GM21576 (cell line): ENCODE measurements around the gene ERP27.

Source experiments
- ATAC-seq: cut with Tn5 transposase; IDR thresholded peaks from one replicate; pipeline ENCODE4 v1.9.1; 2021; ENCODE audit warnings: mild to moderate bottlenecking, moderate library complexity; ENCODE audit not compliant: unreplicated experiment

Gene ERP27

DNA sequence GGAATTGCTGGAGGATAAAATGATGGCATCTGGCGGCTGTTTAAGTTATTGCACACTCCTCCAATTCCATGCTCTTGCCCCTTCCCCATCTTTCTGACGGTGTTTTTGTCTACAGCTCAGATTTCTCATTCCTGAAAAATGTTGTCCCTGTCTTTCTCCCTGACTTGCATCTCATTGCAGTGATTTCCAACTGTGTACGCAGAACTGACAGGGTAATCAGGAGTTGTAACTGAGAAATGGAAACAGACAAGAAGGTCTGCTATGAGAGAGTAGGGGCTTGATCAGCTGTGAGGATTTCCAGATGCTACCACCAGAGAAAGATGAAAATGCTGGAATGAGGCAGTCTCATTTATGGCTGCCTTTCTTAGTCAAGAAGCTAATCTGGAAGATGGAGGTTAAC lies 1.3 kb downstream of the ERP27 start:
- no peak for ATAC-seq

DNA sequence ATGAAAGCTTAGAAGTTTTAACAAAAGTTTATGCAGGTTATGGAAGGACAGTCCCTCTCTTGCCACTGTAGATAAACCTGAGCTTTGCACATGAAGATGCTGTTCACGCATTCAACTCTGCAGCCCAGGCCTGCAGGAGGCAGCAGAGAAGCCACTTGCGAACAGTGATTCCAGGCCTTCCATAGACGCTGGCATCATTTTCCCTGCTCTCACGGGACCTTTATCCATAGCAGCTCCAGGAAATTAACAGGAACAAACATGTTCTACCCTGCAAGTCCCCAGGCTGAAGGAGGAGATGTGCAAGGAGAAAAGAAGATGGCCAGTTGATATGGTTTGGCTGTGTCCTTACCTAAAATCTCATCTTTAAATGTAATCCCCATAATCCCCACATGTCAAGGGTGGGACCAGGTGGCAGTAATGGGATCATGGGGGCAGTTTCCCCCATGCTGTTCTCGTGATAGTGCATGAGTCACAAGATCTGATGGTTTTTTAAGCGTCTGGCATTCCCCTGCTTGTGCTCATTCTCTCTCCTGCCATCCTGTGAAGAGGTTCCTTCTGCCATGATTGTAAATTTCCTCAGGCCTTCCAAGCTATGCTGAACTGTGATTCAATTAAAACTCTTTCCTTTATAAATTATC lies 2.0 kb downstream of the ERP27 start:
- no peak for ATAC-seq

DNA sequence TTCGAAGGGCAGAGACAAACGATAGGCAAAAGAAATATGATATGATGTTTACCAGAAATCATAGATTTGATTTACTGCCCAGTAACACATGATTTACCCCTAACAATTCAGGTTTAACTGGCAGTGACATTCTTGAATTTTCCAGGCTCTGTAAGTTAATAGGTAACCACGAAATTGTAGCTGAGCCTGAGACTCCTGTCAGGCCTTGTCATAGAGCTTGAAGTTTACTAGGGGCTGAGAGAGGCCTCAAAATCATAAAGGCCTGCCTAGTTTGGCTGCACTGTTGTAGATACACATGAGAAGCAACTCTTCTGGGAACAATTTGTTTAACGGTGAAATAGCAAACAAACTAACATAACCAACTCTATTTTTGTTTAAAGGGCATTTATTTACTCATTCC lies 3.3 kb downstream of the ERP27 start:
- ATAC-seq = no peak

DNA sequence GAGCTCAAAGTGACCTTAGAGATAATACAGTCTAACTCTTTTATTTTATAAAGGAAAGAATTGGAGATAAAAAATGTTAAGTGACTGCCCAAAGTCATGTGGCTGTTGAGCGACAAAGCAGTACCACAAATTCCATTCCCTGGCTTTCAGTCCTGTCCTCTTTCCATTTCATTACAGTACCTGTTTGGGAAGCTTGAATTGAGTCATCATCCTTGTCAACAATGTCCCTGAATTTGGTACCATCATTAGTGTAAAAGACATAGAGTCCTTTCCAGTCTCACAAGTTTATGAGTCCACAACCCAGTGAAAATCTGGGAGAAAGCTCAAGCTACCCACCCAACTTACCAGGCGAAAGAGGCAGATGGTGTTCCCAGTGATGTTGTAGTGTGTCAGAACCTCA lies 3.8 kb downstream of the ERP27 start:
- ATAC-seq = no peak

DNA sequence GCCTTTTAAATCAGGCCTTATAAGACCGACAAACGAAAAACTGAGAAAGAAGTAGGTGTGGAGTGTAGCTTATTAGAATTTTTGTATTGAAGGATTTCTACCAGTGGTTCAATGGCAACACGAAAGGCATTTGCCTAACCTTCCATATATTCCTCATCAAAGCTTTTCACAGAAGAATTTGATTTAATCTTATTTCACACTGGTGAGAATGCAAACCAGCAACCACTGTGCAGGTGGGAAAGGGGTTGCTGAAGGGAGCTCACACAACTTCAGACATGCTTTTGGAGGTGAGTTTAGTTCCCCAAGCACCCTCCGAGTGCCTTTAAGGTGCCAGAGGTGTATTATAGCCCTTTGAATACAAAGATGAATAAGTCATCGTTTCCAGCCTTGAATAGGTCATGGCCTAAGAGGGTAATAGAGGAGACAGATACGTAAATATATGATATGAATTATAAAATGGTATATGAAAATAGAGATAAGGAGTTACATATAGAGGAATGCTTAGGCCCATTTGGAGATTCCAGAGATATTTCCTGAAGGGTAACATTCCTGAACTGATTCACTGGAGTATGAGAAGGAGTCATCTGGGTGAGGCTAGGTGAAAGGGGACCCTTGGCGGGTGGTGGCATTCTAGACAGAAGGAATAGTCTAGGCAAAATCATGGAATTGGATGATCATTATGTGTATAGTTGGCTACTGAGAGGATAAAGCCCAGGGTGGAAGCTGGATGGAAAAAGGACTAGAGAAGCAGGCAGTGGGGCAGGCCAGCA lies 6.4 kb downstream of the ERP27 start:
- ATAC-seq = no peak

DNA sequence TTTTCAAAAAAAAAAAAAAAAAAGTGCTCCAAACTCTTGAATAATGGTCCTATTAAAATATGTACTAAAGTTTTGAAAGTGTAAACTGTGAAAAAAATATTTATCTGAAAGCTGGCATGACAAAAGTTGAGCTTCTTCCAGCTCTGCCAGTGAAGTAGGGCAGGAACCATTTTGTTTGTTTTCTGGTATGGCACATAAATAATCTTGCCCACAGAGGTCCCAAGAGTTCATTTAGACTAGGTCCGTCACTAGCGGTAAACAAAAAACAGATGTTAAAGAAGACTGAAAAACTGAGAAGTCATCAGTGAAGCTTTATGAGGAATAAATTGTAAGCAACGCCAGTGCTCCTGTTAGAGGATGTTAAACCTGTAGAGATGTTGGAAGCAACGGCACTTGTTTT lies 7.0 kb downstream of the ERP27 start:
- ATAC-seq = no peak

DNA sequence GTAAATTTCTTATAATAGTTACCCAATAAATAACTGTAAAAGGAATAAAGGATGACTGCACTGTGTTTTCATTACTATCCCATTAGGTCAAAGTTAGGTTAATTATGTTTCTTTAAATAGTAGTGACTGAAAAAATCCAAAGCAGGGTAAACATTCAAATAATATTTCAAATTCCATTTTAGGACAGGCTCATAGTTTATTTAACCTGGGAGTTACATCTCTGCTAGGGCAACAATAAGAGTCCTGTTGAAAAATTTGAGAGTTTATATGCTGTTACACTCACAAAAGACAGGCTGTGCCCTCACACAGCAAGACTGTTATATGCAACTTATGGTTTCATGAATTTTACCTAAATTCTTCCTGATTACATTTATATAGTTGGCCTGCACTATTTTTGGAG lies 8.0 kb downstream of the ERP27 start:
- ATAC-seq = no peak

DNA sequence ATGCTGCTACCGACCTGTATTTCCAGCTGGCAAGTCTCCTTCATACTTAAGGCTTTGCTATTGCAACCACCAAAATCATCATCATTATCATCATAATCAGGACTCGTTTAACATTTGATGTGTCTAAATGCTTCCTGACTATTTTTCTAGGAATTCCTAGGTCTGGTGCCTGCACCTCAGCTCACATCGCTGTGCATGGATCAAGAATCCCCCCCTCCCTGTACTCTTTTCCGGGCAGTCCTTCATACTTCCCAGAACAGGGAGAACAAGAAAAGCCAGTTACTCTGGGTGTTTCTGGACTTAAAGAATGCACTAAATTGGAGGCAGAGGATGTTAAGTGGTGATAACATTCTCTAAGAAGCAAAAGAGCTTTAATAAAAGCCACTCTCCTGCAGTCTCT lies 9.4 kb downstream of the ERP27 start:
- ATAC-seq = no peak

DNA sequence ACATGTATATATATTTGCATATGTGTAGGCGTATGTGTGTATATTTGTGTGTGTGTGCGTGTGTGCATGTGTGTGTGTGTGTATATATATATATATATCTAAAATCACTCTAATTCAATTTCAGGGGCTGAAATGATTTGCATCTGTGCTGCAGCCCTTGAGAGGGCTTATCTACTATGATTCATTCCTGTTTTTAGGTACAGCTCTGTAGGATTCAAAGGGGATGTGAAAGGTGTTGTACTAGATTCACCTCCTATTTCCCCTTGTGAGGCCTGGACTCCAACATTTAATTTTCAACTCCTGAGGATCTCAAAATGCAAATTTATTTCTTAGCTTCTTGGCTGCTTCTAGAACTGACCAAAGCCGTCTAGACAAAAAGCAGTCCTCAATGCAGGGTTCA lies 11.1 kb downstream of the ERP27 start:
- ATAC-seq = no peak

DNA sequence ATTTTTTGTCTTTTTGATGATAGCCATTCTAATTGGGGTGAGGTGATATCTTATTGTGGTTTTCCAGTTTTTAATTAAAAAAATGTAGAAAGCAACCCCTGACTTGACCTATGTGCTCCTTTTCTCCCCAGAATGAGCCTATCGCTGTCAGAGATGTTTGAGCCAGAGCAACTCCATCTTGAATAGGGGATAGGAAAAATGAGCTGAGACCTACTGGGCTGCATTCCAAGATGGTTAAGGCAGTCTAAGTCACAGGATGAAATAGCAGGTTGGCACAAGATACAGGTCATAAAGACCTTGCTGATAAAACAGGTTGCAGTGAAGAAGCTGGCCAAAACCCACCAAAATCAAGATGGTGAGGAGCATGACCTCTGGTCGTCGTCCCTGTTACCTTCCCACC lies 13.8 kb downstream of the ERP27 start:
- no peak for ATAC-seq

DNA sequence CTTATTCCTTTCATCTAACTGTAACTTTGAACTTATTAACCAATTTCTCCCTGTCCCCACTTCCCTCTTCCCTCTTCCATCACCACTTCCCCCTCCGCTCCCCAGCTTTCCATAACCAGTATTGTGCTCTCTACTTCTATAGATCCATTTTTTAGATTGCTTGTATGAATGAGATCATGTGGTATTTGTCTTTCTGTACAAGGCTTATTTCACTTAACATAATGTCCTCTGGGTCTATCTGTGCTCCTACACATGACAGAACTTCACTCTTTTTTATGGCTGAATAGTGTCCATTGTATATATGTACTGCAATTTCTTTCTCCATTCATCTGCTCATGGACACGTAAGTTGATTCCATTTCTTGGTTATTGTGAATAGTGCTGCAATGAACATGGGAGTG lies 14.4 kb downstream of the ERP27 start:
- ATAC-seq = no peak

DNA sequence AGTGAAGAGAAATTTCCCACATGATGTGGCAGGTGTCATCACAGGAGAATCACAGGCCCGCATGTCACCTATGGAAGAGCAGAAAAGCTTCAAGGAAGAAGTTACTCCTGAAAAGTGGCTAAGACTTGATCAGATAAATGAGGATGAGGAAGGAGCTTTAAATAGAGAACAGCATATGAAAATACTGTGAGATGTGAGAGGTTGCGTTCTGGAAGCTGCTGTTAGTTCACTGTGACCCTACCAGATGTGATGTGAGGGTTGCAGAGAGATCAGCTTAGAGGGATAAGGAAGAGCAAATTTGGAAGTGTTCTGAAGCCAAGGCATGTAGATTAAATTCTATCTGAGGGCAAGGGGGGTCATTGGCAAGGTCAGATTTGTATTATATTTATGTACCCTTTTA lies 17.1 kb downstream of the ERP27 start:
- ATAC-seq = peak; percentile 63

DNA sequence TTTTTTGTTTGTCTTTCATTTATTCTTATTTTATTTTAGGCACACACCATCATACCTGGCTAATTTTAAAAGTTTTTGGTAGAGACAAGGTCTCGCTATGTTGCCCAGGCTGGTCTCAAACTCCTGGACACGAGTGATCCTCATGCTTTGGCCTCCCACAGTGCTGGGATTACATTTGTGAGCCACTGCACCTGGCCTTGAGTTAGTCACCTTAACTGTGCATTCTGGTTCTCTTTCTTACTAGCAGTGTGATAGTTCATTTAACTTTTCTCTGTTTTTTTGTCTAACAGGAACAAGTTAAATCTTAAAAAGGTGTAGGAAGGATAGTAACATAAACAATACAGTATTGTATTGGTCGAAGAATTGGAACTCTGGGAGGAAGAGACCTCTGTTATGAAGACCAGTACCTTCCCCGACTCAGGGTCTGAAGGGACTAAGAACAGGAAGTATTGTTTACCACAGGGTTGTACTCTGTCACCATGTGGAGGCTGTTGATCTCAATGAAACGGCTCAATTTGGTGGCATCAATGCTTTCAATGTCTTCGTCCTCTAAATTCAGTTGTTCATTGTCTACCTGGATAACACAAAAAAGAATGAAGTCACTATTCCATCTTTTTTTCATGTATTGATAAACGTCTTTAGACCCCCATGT lies 17.7 kb downstream of the ERP27 start:
- peak; percentile 73 for ATAC-seq

DNA sequence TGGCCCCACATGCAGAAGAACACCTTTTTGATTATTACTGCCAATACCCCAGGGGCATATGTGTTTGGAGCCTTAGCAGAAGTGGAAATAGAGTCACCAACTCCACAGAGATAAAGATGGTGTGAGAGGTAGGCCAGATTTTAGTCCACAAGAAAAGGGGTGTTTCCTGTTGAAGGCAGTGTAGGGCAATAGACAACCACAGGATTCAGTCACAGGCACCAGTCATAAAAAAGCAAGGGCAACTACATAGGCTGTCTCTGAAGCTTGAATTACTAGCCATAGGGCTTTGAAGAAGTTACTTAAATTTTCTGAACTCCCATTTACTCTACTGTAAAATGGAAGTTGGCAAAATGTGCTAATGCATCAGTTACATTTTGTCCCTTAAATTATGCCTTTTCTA lies 18.9 kb downstream of the ERP27 start:
- ATAC-seq = no peak

DNA sequence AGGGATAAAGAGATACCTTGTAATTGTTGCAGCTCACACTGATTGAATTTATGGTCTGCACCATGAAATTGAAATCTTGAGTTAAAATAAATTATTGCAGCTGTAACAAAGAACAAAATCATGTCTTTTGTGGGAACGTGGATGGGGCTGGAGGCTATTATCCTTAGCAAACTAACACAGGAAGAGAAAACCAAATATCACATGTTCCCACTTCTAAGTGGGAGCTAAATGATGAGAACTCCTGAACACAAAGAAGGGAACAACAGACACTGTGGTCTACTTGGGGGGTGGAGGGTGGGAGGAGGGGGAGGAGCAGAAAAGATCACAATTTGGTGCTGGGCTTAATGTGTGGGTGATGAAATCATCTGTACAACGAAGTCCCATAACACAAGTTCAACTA lies 22.6 kb downstream of the ERP27 start:
- ATAC-seq = no peak

DNA sequence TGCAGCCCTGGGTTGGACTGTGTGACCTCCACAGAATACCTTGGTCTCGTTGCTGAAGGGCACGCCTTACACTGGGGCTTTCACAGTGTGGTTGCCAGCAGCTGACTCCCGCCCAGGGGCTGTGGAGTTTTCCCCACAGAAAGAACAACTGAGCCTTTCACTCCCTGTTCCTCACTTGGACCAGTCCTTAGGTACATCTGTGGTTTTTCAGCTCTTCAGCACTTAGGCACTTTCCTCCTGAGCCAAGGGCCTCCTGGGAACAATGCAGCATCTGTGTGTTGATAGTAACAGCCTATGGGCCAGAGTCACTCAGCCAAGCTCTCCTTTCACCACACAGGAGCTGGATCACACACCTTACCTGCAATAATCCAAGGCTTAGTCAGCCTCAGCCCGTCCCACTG lies 25.0 kb downstream of the ERP27 start:
- ATAC-seq = no peak

DNA sequence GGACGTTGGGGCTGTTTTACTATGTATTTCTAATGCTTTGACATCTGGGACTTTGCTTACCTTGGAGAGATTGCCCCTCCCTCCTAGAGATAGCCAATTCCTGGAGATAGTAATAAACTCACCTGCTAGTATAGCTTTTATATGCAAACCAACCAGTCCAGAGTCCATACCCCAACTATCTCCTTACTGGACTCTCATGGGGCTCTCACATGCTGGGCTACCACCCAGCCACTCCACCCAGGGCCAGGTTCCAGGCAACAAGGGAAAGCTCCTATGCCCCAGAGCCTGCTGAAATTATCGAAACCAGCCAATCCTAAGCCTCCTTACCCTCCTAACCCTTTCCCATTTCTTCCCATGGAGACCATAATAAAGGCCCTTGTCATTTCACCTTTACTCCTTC lies 27.2 kb downstream of the ERP27 start:
- no peak for ATAC-seq

DNA sequence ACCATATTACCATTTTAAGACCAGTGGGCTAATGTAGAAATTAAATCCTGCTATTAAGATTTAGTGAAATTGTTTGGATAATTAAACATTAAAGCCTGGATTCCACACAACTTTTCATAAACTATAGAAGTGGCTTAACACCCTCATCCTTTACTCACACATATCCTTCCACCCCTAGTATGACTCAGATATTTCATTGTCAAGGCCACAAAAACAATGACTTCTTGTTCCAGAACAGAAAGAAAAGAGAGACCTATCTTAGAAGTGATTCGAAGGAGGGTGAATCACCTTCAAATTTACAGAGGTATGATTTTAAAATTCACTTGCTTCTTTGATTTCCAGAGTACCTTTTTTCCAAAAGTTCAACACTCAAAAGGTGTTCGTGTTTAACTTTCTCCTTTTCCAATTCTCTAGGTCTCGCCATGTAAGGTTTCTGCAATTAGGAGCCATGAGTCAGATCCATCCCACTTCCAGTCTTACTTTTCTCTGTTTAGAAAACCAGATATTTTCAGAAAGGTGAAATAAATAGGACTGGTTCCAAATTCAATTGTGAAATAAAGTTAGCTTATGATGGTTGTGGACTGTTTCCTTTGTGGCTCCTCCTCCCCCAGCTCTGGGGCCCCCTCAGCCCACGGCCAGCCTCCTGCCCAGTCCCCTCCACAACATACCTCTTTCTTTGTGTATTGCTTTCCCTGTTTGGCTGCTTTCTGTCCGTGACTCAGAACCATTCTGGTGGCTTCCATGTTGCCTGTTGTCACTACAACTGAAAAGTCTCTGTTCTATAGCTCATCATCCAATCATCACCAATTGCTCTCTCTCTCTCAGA lies 28.0 kb downstream of the ERP27 start:
- no peak for ATAC-seq

DNA sequence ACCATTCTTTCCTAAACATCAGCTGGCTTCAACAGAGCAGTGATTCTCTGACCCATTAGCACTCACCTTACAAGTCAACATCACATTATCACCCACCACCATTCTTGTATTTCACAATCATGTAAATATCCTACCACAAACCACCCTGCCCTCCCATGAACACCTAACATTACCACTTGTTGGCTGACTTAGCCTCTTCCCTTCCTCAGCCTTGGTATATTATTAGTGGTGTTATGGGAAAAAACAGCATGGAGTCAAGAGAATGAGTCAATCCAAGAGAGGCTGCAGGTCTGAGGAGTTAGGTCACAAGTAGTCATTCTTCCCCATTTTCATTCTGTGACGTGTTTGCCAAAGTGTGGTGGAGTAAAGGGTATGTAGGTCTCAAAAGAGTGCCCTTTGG lies 30.4 kb downstream of the ERP27 start:
- ATAC-seq = no peak

DNA sequence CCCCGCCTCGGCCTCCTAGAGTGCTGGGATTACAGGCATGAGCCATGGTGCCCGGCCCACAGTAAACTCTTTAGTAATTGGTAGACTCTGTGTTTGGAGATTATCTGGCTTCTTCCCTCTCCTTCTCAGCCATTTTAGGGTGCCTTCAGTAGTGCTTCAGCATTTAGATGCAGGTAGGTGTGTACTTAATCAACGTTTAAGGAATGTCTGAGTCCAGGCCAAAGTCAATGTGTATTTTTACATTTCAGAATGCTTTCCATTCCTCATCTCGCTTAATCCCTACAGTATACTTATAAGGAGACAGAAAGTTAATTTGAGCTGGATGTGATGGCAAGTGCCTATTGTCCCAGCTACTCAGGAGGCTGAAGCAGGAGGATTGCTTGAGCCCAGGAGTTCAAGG lies 32.2 kb downstream of the ERP27 start:
- ATAC-seq = no peak

DNA sequence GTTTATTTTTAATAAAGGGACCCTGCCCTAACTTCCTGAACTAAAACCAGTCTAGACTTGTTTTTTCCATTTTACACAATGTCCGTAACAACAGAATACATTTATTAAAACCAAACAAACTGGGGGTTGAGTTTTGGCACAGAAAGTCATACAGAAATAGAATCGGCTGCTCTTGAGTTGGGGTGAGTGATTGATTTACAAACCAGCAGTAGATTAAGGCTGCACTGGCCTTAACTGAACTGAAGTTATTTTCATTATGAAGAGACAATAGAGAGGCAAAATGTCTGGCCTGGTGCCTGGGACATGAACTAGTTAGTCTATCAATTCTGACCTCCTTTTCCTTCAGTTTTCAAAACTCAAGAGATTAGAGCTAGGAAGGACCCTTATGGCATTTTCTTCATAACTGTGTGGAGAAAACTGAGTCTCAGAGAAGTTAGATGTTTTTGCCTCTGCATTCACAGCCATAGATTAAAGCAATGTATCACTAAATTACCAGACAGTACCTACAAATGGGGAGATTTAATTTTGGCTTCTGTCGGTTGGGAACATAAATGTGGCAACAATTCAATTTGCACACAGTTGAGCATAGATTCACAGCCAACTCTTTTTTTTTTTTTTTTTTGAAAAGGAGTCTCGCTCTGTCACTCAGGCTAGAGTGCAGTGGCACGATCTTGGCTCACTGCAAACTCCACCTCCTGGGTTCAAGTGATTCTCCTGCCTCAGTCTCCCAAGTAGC lies 32.9 kb downstream of the ERP27 start:
- no peak for ATAC-seq
